ENCODE data around the gene ZBTB7B. TPM values are rescaled to one million over a fixed set of nuclear protein-coding genes. Genes with fewer than 3 reads are reported as not detected.
A peak's percentile ranks its signal among the peaks of the same experiment; 100 is the strongest.

ZBTB7B gene
- total RNA-seq, 1 donor from 2014 or later = 80.4 TPM

DNA sequence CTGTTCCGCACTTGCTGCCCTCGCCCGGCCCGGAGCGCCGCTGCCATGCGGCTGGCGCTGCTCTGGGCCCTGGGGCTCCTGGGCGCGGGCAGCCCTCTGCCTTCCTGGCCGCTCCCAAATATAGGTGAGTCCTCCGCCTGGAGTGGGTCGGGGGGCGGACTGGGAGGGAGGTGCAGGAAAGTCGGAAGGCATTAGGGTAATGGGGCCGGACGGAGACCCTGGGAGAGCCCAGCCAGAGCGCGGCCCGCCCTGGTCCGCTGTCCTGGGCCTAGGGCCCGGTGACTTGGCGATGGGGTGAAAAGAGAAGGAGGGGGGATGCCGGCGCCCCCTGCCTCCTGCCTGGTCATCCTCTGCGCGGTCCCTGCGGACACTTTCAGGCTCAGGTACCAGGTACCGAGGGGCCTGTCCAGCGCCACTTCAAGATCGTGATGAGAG is 48.8 kb downstream of the ZBTB7B start:
- intact Hi-C loops (cut with DNase I) = no loop called here
- peak overlapping the region; percentile 89 for H3K27ac ChIP-seq
- no peak for DNase-seq
- ATAC-seq = peak; percentile 4
- TF ChIP-seq, protein P1, sequence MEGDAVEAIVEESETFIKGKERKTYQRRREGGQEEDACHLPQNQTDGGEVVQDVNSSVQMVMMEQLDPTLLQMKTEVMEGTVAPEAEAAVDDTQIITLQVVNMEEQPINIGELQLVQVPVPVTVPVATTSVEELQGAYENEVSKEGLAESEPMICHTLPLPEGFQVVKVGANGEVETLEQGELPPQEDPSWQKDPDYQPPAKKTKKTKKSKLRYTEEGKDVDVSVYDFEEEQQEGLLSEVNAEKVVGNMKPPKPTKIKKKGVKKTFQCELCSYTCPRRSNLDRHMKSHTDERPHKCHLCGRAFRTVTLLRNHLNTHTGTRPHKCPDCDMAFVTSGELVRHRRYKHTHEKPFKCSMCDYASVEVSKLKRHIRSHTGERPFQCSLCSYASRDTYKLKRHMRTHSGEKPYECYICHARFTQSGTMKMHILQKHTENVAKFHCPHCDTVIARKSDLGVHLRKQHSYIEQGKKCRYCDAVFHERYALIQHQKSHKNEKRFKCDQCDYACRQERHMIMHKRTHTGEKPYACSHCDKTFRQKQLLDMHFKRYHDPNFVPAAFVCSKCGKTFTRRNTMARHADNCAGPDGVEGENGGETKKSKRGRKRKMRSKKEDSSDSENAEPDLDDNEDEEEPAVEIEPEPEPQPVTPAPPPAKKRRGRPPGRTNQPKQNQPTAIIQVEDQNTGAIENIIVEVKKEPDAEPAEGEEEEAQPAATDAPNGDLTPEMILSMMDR (IDR thresholded peaks at IDR 0.05) = no peak
- H3K27me3 ChIP-seq = no peaks in the 10 kb centered on the region
- peaks cover 25% of the 10 kb centered on the region for H3K4me1 ChIP-seq
- H3K36me3 ChIP-seq = peaks cover 23% of the 10 kb centered on the region
- no peaks in the 10 kb centered on the region for H3K9me3 ChIP-seq
- peak overlapping the region; percentile 86 for H3K4me3 ChIP-seq

DNA sequence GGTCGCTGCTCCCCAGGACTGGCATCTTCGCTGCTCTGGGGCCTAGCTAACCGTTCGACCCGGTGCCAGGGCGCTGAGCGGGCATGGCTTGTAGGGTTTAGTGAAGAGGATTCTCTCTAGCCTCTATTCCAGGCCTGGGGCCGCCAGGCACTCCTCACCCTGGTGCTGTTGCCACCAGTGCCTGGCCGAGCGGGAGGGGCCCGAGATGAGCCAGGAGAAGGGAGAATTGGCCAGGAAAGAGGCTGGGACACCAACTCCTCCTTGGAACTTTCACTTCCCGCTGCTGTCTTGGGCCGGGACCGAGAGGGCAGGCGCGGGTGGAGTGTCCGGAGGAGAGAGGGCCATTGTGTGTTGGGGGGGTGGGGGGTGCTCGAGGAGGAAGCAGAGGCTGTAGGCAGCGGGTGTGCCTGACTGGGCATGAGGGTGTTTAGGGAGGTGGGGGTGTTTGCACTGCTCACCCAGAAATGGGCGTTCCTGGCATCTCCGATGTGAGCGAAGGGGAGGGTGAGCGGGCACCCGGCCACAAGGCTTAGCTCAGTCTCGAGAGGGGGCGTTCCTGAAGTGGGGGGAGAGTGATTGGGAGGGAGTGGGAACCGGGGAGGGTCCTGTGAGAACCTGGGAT is 49.3 kb downstream of the ZBTB7B start:
- H3K4me1 ChIP-seq = peaks cover 25% of the 10 kb centered on the region
- DNase-seq (peak; percentile 83), ATAC-seq (peak; percentile 56)
- H3K4me3 ChIP-seq = peak overlapping the region; percentile 86
- H3K27me3 ChIP-seq = no peaks in the 10 kb centered on the region
- intact Hi-C loops (cut with DNase I) = no loop called here
- TF ChIP-seq, protein P1 (IDR thresholded peaks at IDR 0.05) = no peak
- peak overlapping the region; percentile 89 for H3K27ac ChIP-seq
- no peaks in the 10 kb centered on the region for H3K9me3 ChIP-seq
- peaks cover 27% of the 10 kb centered on the region for H3K36me3 ChIP-seq

DNA sequence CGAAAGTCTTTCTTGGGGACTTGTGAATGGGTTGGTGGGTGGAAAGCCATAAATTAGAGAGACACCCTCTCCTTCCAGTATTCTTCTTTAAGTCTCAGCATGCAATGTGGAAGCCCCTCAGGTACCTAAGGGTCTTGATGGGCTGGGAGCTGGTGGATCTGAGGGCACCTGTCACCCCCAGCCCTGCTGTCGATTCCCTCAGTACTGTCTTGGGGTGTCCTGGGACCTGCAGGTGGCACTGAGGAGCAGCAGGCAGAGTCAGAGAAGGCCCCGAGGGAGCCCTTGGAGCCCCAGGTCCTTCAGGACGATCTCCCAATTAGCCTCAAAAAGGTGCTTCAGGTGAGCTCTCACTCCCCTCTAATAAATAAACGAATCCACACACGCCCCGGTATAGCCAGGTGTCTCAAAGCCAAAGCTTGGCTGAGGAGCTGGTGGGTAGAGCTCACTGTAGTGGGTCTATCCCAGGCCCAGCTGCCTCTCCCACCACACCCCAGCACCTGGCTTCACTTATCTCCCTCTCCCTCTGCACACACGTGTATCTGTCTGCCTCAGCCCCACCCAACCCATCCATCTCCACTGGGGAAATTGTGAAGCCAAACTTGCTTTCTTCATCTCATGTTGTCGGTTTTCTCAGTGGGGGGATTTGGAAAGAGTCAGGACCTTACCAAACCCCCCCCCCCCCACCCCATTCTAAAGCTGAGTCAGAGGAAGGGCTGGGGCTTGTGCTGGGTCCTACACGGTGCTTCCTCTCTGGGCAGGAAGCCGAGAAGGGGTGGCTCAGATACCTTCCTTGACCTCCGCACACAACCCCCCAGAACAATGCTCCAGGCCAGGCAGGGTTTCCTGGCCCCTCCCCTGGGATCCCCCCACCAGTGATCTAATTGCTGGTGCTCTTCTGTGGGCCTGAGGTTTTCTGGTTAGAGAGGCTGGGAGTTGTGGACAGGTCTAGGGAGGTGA is 50.1 kb downstream of the ZBTB7B start:
- peaks cover 25% of the 10 kb centered on the region for H3K4me1 ChIP-seq

DNA sequence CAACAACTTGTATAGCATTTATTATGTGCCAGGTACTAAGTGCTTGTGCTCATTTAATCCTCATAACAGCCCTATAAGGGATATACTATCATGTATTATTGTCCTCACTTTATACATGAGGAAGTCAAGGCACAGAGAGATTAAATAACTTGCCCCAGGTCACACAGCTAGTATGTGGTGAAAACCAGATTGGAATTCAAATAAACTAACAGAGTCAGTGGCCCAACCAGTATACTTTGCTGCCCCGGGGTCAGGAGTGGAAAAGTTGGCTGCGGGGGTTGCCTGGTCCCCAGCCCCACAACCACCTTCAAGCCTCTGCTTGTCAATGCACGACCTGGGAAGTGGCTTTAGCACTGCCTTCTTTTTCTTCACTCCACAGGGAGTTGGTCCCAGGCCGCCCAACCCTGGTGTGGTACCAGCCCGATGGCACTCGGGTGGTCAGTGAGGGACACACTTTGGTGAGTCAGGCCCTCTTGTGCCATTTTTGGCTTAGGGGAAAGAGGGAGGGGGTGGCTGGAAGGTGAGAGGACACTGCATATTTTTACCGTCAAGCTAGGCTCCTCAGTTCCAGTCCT is 51.0 kb downstream of the ZBTB7B start:
- peak overlapping the region; percentile 86 for H3K4me3 ChIP-seq
- intact Hi-C loops (cut with DNase I) = no loop called here
- H3K9me3 ChIP-seq = no peaks in the 10 kb centered on the region
- TF ChIP-seq, protein P1 (IDR thresholded peaks at IDR 0.05) = no peak
- no peaks in the 10 kb centered on the region for H3K27me3 ChIP-seq
- no peak overlapping the region for H3K27ac ChIP-seq
- DNase-seq = no peak
- no peak for ATAC-seq
- H3K36me3 ChIP-seq = peaks cover 44% of the 10 kb centered on the region
- peaks cover 25% of the 10 kb centered on the region for H3K4me1 ChIP-seq

More for the DNA sequence above, 50.1 kb downstream of the ZBTB7B start:
- peak overlapping the region; percentile 79 for H3K27ac ChIP-seq
- intact Hi-C loops (cut with DNase I) = no loop called here
- H3K9me3 ChIP-seq = no peaks in the 10 kb centered on the region
- TF ChIP-seq, protein P1 (IDR thresholded peaks at IDR 0.05) = peak; percentile 30
- ATAC-seq (no peak), DNase-seq (no peak)
- H3K36me3 ChIP-seq = peaks cover 35% of the 10 kb centered on the region
- H3K27me3 ChIP-seq = no peaks in the 10 kb centered on the region
- peak overlapping the region; percentile 86 for H3K4me3 ChIP-seq

DNA sequence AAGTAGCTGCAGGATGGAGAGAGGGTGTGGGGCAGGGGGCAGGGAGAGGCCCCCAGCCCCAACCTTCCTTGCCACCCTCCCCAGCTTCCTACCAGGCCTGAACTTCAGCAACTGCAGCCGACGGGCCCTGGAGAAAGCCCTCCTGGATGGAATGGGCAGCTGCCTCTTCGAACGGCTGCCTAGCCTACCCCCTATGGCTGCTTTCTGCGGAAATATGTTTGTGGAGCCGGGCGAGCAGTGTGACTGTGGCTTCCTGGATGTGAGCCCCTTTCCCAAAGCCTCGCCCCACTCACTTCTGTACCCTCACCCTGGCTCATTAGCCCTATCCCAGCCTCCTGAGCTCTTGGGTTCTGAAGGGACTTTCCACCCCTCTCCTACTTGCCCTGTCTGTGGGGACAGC is 54.5 kb downstream of the ZBTB7B start:
- H3K4me1 ChIP-seq = peaks cover 24% of the 10 kb centered on the region
- TF ChIP-seq, protein P1 (IDR thresholded peaks at IDR 0.05) = no peak
- H3K9me3 ChIP-seq = no peaks in the 10 kb centered on the region
- intact Hi-C loops (cut with DNase I) = no loop called here
- H3K27me3 ChIP-seq = no peaks in the 10 kb centered on the region
- ATAC-seq (no peak), DNase-seq (no peak)
- peaks cover 66% of the 10 kb centered on the region for H3K36me3 ChIP-seq
- H3K4me3 ChIP-seq = no peak overlapping the region
- no peak overlapping the region for H3K27ac ChIP-seq
